ENCODE data around the gene CCPG1.

DNA sequence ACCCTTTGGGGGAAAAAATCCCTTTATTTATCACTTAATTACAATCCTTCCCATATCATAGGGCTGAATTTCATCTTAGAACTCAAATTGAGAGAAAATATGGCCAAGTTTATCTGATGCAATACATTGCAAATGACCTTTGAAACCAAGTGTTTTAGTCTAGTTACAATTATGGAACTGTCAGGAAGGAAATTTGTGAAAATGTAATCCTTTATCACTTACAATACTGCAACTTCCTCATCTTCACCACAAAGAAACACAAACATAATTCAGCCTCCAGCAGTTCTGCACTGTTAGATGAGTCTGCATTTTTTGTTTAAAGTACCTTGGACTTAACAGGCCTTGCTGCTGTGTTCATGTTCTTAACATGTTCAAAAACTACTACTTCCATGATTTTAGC, 4.6 kb downstream of the CCPG1 start:
- TF ChIP-seq, protein P1, sequence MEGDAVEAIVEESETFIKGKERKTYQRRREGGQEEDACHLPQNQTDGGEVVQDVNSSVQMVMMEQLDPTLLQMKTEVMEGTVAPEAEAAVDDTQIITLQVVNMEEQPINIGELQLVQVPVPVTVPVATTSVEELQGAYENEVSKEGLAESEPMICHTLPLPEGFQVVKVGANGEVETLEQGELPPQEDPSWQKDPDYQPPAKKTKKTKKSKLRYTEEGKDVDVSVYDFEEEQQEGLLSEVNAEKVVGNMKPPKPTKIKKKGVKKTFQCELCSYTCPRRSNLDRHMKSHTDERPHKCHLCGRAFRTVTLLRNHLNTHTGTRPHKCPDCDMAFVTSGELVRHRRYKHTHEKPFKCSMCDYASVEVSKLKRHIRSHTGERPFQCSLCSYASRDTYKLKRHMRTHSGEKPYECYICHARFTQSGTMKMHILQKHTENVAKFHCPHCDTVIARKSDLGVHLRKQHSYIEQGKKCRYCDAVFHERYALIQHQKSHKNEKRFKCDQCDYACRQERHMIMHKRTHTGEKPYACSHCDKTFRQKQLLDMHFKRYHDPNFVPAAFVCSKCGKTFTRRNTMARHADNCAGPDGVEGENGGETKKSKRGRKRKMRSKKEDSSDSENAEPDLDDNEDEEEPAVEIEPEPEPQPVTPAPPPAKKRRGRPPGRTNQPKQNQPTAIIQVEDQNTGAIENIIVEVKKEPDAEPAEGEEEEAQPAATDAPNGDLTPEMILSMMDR (tag by site-specific recombination; IDR thresholded peaks at IDR 0.05): no peak
- TF ChIP-seq, protein P2, sequence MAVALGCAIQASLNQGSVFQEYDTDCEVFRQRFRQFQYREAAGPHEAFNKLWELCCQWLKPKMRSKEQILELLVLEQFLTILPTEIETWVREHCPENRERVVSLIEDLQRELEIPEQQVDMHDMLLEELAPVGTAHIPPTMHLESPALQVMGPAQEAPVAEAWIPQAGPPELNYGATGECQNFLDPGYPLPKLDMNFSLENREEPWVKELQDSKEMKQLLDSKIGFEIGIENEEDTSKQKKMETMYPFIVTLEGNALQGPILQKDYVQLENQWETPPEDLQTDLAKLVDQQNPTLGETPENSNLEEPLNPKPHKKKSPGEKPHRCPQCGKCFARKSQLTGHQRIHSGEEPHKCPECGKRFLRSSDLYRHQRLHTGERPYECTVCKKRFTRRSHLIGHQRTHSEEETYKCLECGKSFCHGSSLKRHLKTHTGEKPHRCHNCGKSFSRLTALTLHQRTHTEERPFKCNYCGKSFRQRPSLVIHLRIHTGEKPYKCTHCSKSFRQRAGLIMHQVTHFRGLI (tag by site-specific recombination; IDR thresholded peaks at IDR 0.05): no peak
- TF ChIP-seq ZNF76 (tag by site-specific recombination; IDR thresholded peaks at IDR 0.05; ENCODE audit: borderline replicate concordance, low read depth): no peak
- no peak for TF ChIP-seq ZNF155 (tag by site-specific recombination; IDR thresholded peaks at IDR 0.05)
- no peak for TF ChIP-seq ZBTB21 (tag by site-specific recombination; IDR thresholded peaks at IDR 0.05)
- TF ChIP-seq ZNF768 (tag by site-specific recombination; IDR thresholded peaks at IDR 0.05): no peak
- no peak for TF ChIP-seq ZNF530 (tag by site-specific recombination; IDR thresholded peaks at IDR 0.05; ENCODE audit: low read depth)
- TF ChIP-seq ZBTB1 (tag by site-specific recombination; IDR thresholded peaks at IDR 0.05): no peak
- peak; percentile 60 for TF ChIP-seq ZNF513 (tag by site-specific recombination; IDR thresholded peaks at IDR 0.05)
